GM23338 (cell line): ENCODE results near the gene SCN2B. TPM values are rescaled to one million over a fixed set of nuclear protein-coding genes. Genes with fewer than 3 reads are reported as not detected.

Experiments used
- ATAC-seq: fragments of 200-7000 bp; cut with Tn5 transposase; 3 replicates; pipeline ENCODE4 v1.9.1; 2020
- DNase-seq: peaks from one replicate; pipeline ENCODE4 v3.0.0-alpha.2; 2015; ENCODE audit warnings: low spot score
- H2AFZ ChIP-seq: fragments of 200-600 bp; sonication (generic); 2 replicates; pipeline ENCODE4 v1.8.0; 2016; ENCODE audit warnings: antibody characterized with exemption, mild to moderate bottlenecking, moderate library complexity
- H3F3A ChIP-seq: fragments of 200-600 bp; sonication (generic); replicated peaks from 2 replicates; pipeline ENCODE4 v1.8.0; 2017; ENCODE audit warnings: antibody characterized with exemption, mixed run types, low read depth
- H3K27ac ChIP-seq: fragments of 200-600 bp; sonication (generic); 2 replicates; pipeline ENCODE4 v1.6.1; 2016; ENCODE audit warnings: low read depth
- H3K27me3 ChIP-seq: fragments of 200-600 bp; sonication (generic); 2 replicates; pipeline ENCODE4 v1.8.0; 2016; ENCODE audit warnings: mild to moderate bottlenecking, mixed run types, moderate library complexity; ENCODE audit not compliant: insufficient read depth
- H3K36me3 ChIP-seq: fragments of 200-600 bp; sonication (generic); 2 replicates; pipeline ENCODE4 v1.8.0; 2016; ENCODE audit warnings: mild to moderate bottlenecking; ENCODE audit not compliant: insufficient read depth
- H3K4me1 ChIP-seq: fragments of 200-600 bp; sonication (generic); 2 replicates; pipeline ENCODE4 v1.8.0; 2016; ENCODE audit warnings: mild to moderate bottlenecking, moderate library complexity; ENCODE audit not compliant: insufficient read depth
- H3K4me2 ChIP-seq: fragments of 200-600 bp; sonication (generic); 2 replicates; pipeline ENCODE4 v1.7.1; 2017; ENCODE audit warnings: mixed run types
- H3K4me3 ChIP-seq: fragments of 200-600 bp; sonication (generic); 2 replicates; pipeline ENCODE4 v1.6.1; 2016; ENCODE audit warnings: mixed run types
- H3K79me2 ChIP-seq: fragments of 200-600 bp; sonication (generic); replicated peaks from 2 replicates; pipeline ENCODE4 v1.8.0; 2017; ENCODE audit warnings: mild to moderate bottlenecking; ENCODE audit not compliant: insufficient read depth
- H3K9me2 ChIP-seq: fragments of 200-600 bp; sonication (generic); 2 replicates; pipeline ENCODE4 v1.8.0; 2017; ENCODE audit not compliant: insufficient read depth
- H4K20me1 ChIP-seq: fragments of 200-600 bp; sonication (generic); replicated peaks from 2 replicates; pipeline ENCODE4 v1.8.0; 2017; ENCODE audit warnings: mild to moderate bottlenecking; ENCODE audit not compliant: insufficient read depth
- H3K27ac Mint-ChIP-seq: 2 replicates; pipeline ENCODE4 v1.8.0; 2020; ENCODE audit warnings: inconsistent platforms, mild to moderate bottlenecking, moderate library complexity, mixed read lengths
- H3K27me3 Mint-ChIP-seq: 3 replicates; pipeline ENCODE4 v1.8.0; 2022; ENCODE audit warnings: low read depth, mild to moderate bottlenecking, moderate library complexity, mixed read lengths, inconsistent platforms; ENCODE audit not compliant: insufficient read depth, poor library complexity
- H3K36me3 Mint-ChIP-seq: 3 replicates; pipeline ENCODE4 v1.8.0; 2021; ENCODE audit warnings: low read depth, mild to moderate bottlenecking, inconsistent platforms, moderate library complexity, mixed read lengths
- H3K4me1 Mint-ChIP-seq: 3 replicates; pipeline ENCODE4 v1.8.0; 2020; ENCODE audit warnings: mild to moderate bottlenecking, inconsistent platforms, mixed read lengths
- H3K4me3 Mint-ChIP-seq: 3 replicates; pipeline ENCODE4 v1.8.0; 2021; ENCODE audit warnings: moderate library complexity, mild to moderate bottlenecking, inconsistent platforms, mixed read lengths
- H3K9me3 Mint-ChIP-seq: 3 replicates; pipeline ENCODE4 v1.8.0; 2020; ENCODE audit warnings: moderate library complexity, mild to moderate bottlenecking, inconsistent platforms, mixed read lengths
- CREB1 ChIP-seq: fragments of 250-450 bp; sonication (Bioruptor Pico); IDR thresholded peaks from 2 replicates; pipeline ENCODE4 v1.5.0; 2020; ENCODE audit warnings: low read depth, mild to moderate bottlenecking, moderate library complexity
- EZH2 ChIP-seq: fragments of 200-600 bp; sonication (generic); IDR thresholded peaks from one replicate; pipeline ENCODE4 v1.8.0; 2017; ENCODE audit warnings: antibody characterized with exemption, mild to moderate bottlenecking, low read depth; ENCODE audit not compliant: unreplicated experiment
- EZH2phosphoT487 ChIP-seq: fragments of 200-600 bp; sonication (generic); IDR thresholded peaks from one replicate; pipeline ENCODE4 v1.8.1; 2018; ENCODE audit warnings: antibody characterized with exemption; ENCODE audit not compliant: unreplicated experiment
- JUNB ChIP-seq: IDR thresholded peaks from one replicate; pipeline ENCODE4 v1.6.1; 2016; ENCODE audit warnings: antibody characterized with exemption; ENCODE audit not compliant: unreplicated experiment
- STAT1 ChIP-seq: IDR thresholded peaks from one replicate; pipeline ENCODE4 v1.6.1; 2016; ENCODE audit warnings: antibody characterized with exemption; ENCODE audit not compliant: unreplicated experiment
- ZNF114 ChIP-seq: fragments of 250-450 bp; sonication (Bioruptor Pico); IDR thresholded peaks from 2 replicates; pipeline ENCODE4 v1.5.0; 2020; ENCODE audit warnings: mild to moderate bottlenecking, moderate library complexity
- polyA plus RNA-seq: library from polyadenylated mRNA; unstranded; fragments of >200 nt; fragmentation: Nextera tagmentation; extraction: Ambion mirVana; gene quantifications from 2 replicates; pipeline ENCODE4 v1.2.1, GENCODE V29; 2016
- total RNA-seq: library from RNA; depleted of rRNA; stranded (reverse); fragments of >200 nt; shearing (Covaris generic); gene quantifications from 2 replicates; pipeline ENCODE4 v1.2.3, GENCODE V29; 2014
- TF ChIP-seq, protein P1 (sequence below), 2 experiments: fragments of 200-600 bp in 1 of 2; sonication (generic) in 1 of 2; conservative IDR thresholded peaks; 2 replicates each; pipeline versions ENCODE4 v1.5.1 to v1.6.1; 2016 to 2017; ENCODE audit warnings: antibody characterized with exemption in 2 of 2, low read depth in 2 of 2, mild to moderate bottlenecking in 2 of 2, moderate library complexity in 1 of 2
- TF ChIP-seq, protein P2 (sequence below): IDR thresholded peaks from one replicate; pipeline ENCODE4 v1.6.1; 2018; ENCODE audit warnings: antibody characterized with exemption; ENCODE audit not compliant: unreplicated experiment

The SCN2B gene
- total and polyA plus RNA-seq, 2 experiments from 2014 or later: 0.03 TPM; not detected in 1

DNA sequence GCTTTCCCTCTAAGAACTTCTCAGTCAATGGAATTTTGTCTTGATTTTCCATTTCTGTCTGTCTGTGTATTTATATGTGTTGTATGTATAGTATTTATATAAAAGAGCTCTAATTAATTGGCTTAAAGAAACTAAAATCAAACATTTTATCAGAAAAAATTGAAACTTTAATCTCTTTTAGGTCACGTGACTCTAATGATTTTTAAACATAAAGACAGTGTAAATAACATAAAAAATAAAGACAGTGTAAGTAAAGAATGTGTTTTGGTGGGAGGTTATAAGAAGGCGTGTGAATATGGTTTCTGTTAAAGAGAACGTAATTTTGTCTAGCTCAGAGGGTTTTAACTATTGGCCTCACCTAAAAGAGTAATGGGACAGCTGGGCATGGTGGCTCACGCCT, 46.0 kb upstream of the SCN2B start:
- Histone ChIP-seq H3K9me2 (no peaks in the 10 kb centered on the region), H3K4me2 (no peak overlapping the region), H3F3A (no peaks in the 10 kb centered on the region), H3K27me3 (no peaks in the 10 kb centered on the region), H2AFZ (no peak overlapping the region), H3K27ac (no peak overlapping the region), H3K4me3 (no peak overlapping the region), H4K20me1 (no peaks in the 10 kb centered on the region), H3K36me3 (no peaks in the 10 kb centered on the region), H3K4me1 (no peaks in the 10 kb centered on the region; the same call in 1 of the 2 replicates), H3K79me2 (no peaks in the 10 kb centered on the region)
- no peaks in the 10 kb centered on the region for H3K9me3 Mint-ChIP-seq
- no peak overlapping the region for H3K4me3 Mint-ChIP-seq
- no peak overlapping the region for H3K27ac Mint-ChIP-seq
- ATAC-seq: no peak
- no peaks in the 10 kb centered on the region for H3K27me3 Mint-ChIP-seq
- H3K4me1 Mint-ChIP-seq: no peaks in the 10 kb centered on the region; the same call in 2 of the 3 replicates
- no peak for DNase-seq
- H3K36me3 Mint-ChIP-seq: no peaks in the 10 kb centered on the region
- TF ChIP-seq EZH2phosphoT487: no peak
- TF ChIP-seq EZH2: no peak
- TF ChIP-seq, protein P1, sequence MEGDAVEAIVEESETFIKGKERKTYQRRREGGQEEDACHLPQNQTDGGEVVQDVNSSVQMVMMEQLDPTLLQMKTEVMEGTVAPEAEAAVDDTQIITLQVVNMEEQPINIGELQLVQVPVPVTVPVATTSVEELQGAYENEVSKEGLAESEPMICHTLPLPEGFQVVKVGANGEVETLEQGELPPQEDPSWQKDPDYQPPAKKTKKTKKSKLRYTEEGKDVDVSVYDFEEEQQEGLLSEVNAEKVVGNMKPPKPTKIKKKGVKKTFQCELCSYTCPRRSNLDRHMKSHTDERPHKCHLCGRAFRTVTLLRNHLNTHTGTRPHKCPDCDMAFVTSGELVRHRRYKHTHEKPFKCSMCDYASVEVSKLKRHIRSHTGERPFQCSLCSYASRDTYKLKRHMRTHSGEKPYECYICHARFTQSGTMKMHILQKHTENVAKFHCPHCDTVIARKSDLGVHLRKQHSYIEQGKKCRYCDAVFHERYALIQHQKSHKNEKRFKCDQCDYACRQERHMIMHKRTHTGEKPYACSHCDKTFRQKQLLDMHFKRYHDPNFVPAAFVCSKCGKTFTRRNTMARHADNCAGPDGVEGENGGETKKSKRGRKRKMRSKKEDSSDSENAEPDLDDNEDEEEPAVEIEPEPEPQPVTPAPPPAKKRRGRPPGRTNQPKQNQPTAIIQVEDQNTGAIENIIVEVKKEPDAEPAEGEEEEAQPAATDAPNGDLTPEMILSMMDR (conservative IDR thresholded peaks at IDR 0.05; ENCODE audit: low read depth in 2 of 2): no peak
- no peak for TF ChIP-seq ZNF114 (CRISPR knock-in tag)
- no peak for TF ChIP-seq JUNB

DNA sequence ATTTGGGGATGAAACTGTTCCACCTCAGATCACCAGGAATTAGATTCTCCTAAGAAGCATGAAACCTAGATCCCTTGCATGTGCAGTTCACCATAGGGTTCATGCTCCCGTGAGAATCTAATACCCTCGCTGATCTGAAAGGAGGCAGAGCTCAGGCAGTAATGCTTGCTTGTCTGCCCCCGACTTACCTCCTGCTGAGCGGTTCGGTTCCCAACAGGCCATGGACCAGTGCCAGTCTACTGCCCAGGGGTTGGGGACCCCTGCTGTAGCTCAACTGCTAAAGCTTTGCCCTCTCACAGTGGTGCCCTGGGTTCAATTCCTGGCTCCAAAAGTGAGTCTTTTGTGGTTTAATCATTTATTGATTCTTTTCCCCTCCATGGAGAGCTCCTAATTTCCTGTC, 45.0 kb upstream of the SCN2B start:
- Mint-ChIP-seq H3K9me3 (no peaks in the 10 kb centered on the region), H3K27ac (no peak overlapping the region), H3K4me1 (no peaks in the 10 kb centered on the region; the same call in 2 of the 3 replicates), H3K36me3 (no peaks in the 10 kb centered on the region), H3K27me3 (no peaks in the 10 kb centered on the region), H3K4me3 (no peak overlapping the region)
- ATAC-seq (no peak), DNase-seq (no peak)
- Histone ChIP-seq H4K20me1 (no peaks in the 10 kb centered on the region), H3K4me1 (no peaks in the 10 kb centered on the region; the same call in 1 of the 2 replicates), H3K9me2 (no peaks in the 10 kb centered on the region), H3K4me2 (no peak overlapping the region), H3K36me3 (no peaks in the 10 kb centered on the region), H3F3A (no peaks in the 10 kb centered on the region), H2AFZ (no peak overlapping the region), H3K27ac (no peak overlapping the region), H3K27me3 (no peaks in the 10 kb centered on the region), H3K4me3 (no peak overlapping the region), H3K79me2 (no peaks in the 10 kb centered on the region)
- TF ChIP-seq, protein P1 (conservative IDR thresholded peaks at IDR 0.05; ENCODE audit: low read depth in 2 of 2): no peak
- TF ChIP-seq, protein P2, sequence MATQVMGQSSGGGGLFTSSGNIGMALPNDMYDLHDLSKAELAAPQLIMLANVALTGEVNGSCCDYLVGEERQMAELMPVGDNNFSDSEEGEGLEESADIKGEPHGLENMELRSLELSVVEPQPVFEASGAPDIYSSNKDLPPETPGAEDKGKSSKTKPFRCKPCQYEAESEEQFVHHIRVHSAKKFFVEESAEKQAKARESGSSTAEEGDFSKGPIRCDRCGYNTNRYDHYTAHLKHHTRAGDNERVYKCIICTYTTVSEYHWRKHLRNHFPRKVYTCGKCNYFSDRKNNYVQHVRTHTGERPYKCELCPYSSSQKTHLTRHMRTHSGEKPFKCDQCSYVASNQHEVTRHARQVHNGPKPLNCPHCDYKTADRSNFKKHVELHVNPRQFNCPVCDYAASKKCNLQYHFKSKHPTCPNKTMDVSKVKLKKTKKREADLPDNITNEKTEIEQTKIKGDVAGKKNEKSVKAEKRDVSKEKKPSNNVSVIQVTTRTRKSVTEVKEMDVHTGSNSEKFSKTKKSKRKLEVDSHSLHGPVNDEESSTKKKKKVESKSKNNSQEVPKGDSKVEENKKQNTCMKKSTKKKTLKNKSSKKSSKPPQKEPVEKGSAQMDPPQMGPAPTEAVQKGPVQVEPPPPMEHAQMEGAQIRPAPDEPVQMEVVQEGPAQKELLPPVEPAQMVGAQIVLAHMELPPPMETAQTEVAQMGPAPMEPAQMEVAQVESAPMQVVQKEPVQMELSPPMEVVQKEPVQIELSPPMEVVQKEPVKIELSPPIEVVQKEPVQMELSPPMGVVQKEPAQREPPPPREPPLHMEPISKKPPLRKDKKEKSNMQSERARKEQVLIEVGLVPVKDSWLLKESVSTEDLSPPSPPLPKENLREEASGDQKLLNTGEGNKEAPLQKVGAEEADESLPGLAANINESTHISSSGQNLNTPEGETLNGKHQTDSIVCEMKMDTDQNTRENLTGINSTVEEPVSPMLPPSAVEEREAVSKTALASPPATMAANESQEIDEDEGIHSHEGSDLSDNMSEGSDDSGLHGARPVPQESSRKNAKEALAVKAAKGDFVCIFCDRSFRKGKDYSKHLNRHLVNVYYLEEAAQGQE: no peak
- TF ChIP-seq CREB1 (no peak), EZH2phosphoT487 (no peak), STAT1 (no peak), ZNF114 (CRISPR knock-in tag) (no peak), JUNB (no peak)
